HG03159 (cell line): Measurements from ENCODE around the gene PSMC3IP.
"Not testable (repeated sequence)": the region's sequence is repeated elsewhere in the genome, so short reads cannot be mapped to it uniquely, and the experiment has no call there.

ENCODE experiments used
- ATAC-seq: cut with Tn5 transposase; IDR thresholded peaks from one replicate; pipeline ENCODE4 v1.9.1; 2021; ENCODE audit warnings: mild to moderate bottlenecking, moderate library complexity; ENCODE audit not compliant: unreplicated experiment

The PSMC3IP gene

GRCh38 chr17:42541041-42541833 lies 36.3 kb downstream of the PSMC3IP start:
- no peak for ATAC-seq

DNA sequence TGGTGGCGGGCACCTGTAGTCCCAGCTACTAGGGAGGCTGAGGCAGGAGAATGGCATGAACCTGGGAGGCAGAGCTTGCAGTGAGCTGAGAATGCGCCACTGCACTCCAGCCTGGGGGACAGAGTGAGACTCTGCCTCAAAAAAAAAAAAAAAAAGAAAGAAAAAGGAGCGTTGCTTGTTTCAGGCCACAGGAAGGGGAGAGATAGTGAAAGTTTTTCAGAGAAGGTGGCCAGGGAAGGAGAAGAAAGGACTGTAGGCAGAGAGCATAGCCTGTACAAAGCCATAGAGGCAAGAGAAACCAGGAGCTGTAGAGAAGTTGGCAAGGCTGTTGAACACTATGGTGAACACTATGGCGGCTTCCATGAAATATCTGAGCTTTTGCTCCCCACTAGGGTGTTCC lies 37.0 kb downstream of the PSMC3IP start:
- not testable (repeated sequence) for ATAC-seq

DNA sequence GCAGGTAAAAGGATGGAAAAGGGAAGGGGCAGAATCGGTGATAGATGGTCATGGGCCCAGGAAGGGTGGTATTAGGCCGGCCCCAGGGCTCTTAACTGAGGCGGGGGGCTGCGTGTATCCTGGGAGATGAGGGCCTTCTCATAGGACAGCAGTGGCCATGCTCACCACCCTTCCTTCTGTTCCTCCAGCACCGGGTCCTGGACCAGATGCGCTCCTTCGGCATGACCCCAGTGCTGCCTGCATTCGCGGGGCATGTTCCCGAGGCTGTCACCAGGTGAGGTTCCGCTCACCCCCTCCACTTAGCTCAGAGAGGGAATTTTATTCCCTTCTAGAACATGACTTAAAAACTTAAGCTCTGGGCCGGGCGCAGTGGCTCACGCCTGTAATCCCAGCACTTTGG lies 39.0 kb downstream of the PSMC3IP start:
- no peak for ATAC-seq

DNA sequence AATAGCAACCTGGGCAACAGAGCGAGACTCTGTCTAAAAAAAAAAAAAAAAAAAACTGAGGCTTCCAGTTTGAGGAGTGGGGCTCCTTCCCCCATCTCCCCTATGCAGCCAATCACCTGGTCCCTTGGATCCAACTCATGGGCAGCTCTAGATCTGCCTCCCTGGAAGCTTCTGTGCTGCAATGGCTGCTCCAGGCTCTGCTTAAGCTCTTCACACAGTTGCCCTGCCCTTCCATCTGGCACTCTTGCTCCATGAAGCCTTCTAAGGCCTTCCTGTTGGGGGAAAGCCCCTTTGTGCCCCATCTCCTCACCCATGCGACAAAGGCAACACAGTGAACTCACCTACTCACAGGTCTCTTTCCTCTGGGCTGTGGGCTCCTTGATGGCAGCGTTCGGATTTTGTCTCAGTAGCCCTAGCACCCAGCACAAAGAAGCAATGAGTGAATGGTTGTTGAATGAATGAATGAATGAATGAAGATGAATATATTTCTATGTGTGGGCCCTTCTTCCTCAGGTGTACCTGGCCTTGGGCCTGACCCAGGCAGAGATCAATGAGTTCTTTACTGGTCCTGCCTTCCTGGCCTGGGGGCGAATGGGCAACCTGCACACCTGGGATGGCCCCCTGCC lies 39.6 kb downstream of the PSMC3IP start:
- no peak for ATAC-seq

- no peak for ATAC-seq
These were observed 40.2 kb downstream of the PSMC3IP start for GRCh38 chr17:42537156-42537805.

GRCh38 chr17:42536372-42537155 lies 41.0 kb downstream of the PSMC3IP start:
- peak; percentile 48 for ATAC-seq

- peak; percentile 85 for ATAC-seq
These were observed 41.5 kb downstream of the PSMC3IP start, which contains the start of gene NAGLU for GRCh38 chr17:42536048-42536371. Gene NAGLU, plus strand, starts transcription at chr17:42536241. Its CDS starts 32 bp downstream, at chr17:42536273.

GRCh38 chr17:42535155-42536047 lies 42.1 kb downstream of the PSMC3IP start:
- ATAC-seq, result no peak

DNA sequence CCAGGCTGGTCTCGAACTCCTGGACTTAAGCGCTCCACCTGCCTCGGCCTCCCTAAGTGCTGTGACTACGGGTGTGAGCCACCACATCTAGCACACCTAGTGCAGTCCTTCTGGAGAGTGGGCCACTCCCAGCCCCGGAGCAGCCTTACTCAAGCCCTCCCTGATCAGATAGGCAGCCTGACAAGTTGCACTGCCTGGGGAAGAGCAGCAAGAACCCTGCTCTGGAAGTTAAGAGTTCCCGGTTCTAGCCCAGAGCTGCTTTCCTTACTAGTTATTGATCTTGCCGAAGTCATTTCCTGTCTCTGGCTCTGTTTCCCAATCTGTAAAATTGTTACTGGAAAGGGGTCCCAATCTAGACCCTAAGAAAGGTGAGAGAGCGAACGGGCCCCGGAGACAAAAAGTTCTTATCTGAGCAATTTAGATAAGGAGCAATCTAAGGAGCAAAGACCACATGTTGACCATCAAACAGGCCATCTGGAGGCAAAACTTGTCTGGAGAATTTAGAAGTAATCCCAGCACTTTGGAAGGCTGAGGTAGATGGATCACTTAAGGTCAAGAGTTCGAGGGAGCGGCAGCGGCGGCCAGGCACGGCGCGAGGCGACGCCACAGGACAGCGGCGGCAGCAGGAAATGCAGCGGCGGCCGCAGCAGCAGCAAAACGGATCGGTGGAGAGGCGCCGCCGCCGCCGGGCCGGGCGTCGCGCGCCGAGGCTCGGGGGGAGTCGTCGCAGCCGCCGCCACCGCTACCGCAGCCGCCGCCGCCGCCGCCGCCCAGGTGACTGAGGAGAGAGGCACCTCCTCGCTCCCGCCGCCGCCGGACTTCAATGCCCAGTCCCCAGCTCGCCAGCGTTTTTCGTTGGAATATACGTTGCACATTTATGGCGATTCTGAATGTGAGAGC lies 45.8 kb downstream of the PSMC3IP start:
- ATAC-seq, result no peak

DNA sequence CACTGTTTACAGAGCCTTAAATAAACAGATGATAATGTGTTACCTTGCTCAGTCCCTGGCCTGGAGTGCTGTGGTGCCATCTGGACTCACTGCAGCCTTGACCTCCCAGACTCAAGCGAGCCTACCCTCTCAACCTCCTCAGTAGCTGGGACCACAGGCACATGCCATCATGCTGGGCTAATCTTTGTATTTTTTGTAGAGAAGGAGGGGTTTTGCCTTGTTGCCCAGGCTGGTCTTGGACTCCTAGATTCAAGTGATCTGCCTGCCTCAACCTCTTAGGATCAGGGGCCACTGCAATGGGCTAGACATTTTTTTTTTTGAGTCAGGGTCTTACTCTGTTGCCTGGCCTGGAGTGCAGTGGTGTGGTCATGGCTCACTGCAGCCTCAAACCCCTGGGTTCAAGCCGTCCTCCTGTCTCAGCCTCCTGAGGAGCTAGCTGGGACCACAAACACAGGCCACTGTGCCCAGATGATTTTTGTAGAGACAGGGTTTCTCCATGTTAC lies 46.5 kb downstream of the PSMC3IP start:
- no peak for ATAC-seq

DNA sequence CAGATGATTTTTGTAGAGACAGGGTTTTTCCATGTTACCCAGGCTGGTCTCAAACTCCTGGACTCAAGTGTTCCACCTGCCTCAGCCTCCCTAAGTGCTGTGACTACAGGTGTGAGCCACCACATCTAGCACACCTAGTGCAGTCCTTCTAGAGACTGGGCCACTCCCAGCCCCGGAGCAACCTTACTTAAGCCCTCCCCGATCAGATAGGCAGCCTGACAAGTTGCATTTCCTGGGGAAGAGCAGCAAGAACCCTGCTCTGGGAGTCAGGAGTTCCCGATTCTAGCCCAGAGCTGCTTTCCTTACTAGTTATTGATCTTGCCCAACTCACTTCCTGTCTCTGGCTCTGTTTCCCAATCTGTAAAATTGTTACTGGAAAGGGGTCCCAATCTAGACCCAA lies 48.5 kb downstream of the PSMC3IP start:
- ATAC-seq, result no peak

DNA sequence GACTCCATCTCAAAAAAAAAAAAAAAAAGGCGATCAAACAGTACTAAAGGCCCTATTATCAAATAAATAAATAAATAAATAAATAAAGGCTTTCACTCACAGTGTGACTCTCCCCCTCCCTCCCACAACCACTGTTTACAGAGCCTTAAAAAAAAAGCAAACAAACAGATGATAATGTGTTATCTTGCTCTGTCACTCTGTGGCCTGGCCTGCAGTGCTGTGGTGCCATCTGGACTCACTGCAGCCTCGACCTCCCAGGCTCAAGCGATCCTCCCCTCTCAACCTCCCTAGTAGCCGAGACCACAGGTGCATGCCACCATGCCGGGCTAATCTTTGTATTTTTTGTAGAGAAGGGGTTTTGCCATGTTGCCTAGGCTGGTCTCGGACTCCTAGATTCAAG lies 49.6 kb downstream of the PSMC3IP start:
- no peak for ATAC-seq

DNA sequence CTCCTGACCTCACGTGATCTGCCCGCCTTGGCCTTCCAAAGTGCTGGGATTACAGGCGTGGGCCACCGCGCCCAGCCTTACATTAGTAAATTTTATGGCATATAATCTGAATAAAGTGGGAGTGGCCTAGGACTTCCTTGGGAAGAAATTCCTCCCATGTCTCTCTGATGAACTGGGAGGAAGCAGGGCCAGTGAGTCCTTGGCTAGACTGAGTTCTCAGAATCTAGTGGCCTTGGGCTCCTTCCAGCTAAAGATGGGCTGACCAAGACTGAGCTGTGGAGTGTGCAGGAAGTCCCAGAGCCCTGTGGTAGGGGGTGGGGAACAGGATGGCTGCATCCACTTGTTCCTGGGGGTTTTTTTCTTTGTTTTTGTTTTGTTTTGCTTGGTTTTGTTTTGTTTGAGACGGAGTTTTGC lies 51.5 kb downstream of the PSMC3IP start:
- ATAC-seq, result no peak

GRCh38 chr17:42525221-42525620 lies 52.3 kb downstream of the PSMC3IP start:
- ATAC-seq, result no peak

DNA sequence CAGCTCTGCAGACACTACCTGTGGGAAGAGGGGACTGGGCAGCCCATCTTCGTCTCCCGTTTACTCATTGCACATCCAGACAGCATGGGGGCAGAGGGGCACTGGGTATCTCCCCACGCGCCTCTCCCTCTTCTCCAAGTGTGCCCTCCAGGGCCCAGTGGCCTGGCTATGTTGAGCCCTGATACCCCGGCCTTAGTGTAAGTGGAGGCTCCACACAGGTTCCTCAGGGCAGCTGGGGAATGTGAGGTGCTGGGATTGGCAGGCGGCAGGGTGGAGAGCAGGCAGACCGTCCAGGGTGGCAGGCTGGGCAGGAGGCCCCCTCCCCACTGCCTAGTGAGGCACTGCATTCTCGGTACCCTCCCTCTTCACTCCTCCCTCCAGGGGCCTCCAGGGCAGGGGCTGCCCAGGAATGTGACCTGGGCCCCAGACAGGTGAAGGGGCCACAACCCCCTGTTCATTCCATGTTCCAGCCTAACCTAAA lies 54.7 kb downstream of the PSMC3IP start:
- no peak for ATAC-seq
